ENCODE measurements around the gene NBEA. TPM values are rescaled to one million over a fixed set of nuclear protein-coding genes. Genes with fewer than 3 reads are reported as not detected.

The NBEA gene
- total RNA-seq, 1 experiment from 2014 or later = 3.3 TPM

GRCh38 chr13:35347679-35348205, 405.7 kb downstream of the NBEA start:
- Histone ChIP-seq H3K27me3 (ENCODE audit: control insufficient read depth, insufficient read depth, low read length) (no peaks in the 10 kb centered on the region), H3K4me3 (ENCODE audit: low read depth in 2 of 2, low read length in 2 of 2) (no peak overlapping the region), H3K9me3 (ENCODE audit: control insufficient read depth, insufficient read depth, low read depth, low read length) (no peaks in the 10 kb centered on the region), H3K4me1 (ENCODE audit: control insufficient read depth, insufficient read depth, low read length) (no peaks in the 10 kb centered on the region), H3K27ac (ENCODE audit: low read length) (no peak overlapping the region), H3K36me3 (ENCODE audit: control insufficient read depth, insufficient read depth, low read length) (no peaks in the 10 kb centered on the region)
- no TSS peak for BruUV-seq (replicated peaks)
- TF ChIP-seq POLR2AphosphoS5 (IDR thresholded peaks at IDR 0.05; ENCODE audit: low read depth, low read length) = no peak
- no peak for TF ChIP-seq CTCF (IDR thresholded peaks at IDR 0.05)
- no peak for TF ChIP-seq TCF7L2 (IDR thresholded peaks at IDR 0.05; ENCODE audit: low read depth, low read length)
- TF ChIP-seq REST (IDR thresholded peaks at IDR 0.05; ENCODE audit: insufficient read depth in 1 of 2, low read depth in 2 of 2, low read length in 1 of 2) = no peak
- TF ChIP-seq SIN3A (IDR thresholded peaks at IDR 0.05; ENCODE audit: borderline replicate concordance, insufficient read depth, low read depth, low read length) = no peak
- DNase-seq (ENCODE audit: low read depth, low spot score) = no peak
- intact Hi-C loops (cut with micrococcal nuclease; ENCODE audit: unreplicated experiment) = no loop called here
- CTCF ChIA-PET = interaction anchor here (0.5 kb wide), 1 partner anchor 166 kb away, joined by 3 read pairs; no protein-coding TSS in a partner anchor
- no peak for ATAC-seq
- in situ Hi-C loops (cut with HindIII; ENCODE audit: low pct_unique_long_range_greater_than_20kb, low sequenced_read_pairs) = no loop called here
- POLR2A ChIA-PET = no interaction called here

- Histone ChIP-seq H3K27me3 (ENCODE audit: control insufficient read depth, insufficient read depth, low read length) (no peaks in the 10 kb centered on the region), H3K9me3 (ENCODE audit: control insufficient read depth, insufficient read depth, low read depth, low read length) (no peaks in the 10 kb centered on the region), H3K27ac (ENCODE audit: low read length) (no peak overlapping the region), H3K4me3 (ENCODE audit: low read depth in 2 of 2, low read length in 2 of 2) (no peak overlapping the region), H3K4me1 (ENCODE audit: control insufficient read depth, insufficient read depth, low read length) (no peaks in the 10 kb centered on the region), H3K36me3 (ENCODE audit: control insufficient read depth, insufficient read depth, low read length) (no peaks in the 10 kb centered on the region)
- in situ Hi-C loops (cut with HindIII; ENCODE audit: low pct_unique_long_range_greater_than_20kb, low sequenced_read_pairs) = no loop called here
- intact Hi-C loops (cut with micrococcal nuclease; ENCODE audit: unreplicated experiment) = no loop called here
- TF ChIP-seq SIN3A (IDR thresholded peaks at IDR 0.05; ENCODE audit: borderline replicate concordance, insufficient read depth, low read depth, low read length) (no peak), TCF7L2 (IDR thresholded peaks at IDR 0.05; ENCODE audit: low read depth, low read length) (no peak), POLR2AphosphoS5 (IDR thresholded peaks at IDR 0.05; ENCODE audit: low read depth, low read length) (no peak), CTCF (IDR thresholded peaks at IDR 0.05) (no peak), REST (IDR thresholded peaks at IDR 0.05; ENCODE audit: insufficient read depth in 1 of 2, low read depth in 2 of 2, low read length in 1 of 2) (no peak)
- DNase-seq (ENCODE audit: low read depth, low spot score) (no peak), ATAC-seq (no peak)
- ChIA-PET POLR2A (no interaction called here), CTCF (no interaction called here)
- no TSS peak for BruUV-seq (replicated peaks)
These were observed 407.0 kb downstream of the NBEA start for GRCh38 chr13:35349052-35349451.
